GM12872 (cell line): ENCODE measurements around the gene C14orf180.

ENCODE experiments used
- TF ChIP-seq, protein P1 (sequence below): IDR thresholded peaks from 3 replicates; pipeline ENCODE4 v1.5.1; 2011; ENCODE audit warnings: low read depth, mild to moderate bottlenecking, low read length, moderate library complexity; ENCODE audit not compliant: insufficient read depth

The C14orf180 gene

DNA sequence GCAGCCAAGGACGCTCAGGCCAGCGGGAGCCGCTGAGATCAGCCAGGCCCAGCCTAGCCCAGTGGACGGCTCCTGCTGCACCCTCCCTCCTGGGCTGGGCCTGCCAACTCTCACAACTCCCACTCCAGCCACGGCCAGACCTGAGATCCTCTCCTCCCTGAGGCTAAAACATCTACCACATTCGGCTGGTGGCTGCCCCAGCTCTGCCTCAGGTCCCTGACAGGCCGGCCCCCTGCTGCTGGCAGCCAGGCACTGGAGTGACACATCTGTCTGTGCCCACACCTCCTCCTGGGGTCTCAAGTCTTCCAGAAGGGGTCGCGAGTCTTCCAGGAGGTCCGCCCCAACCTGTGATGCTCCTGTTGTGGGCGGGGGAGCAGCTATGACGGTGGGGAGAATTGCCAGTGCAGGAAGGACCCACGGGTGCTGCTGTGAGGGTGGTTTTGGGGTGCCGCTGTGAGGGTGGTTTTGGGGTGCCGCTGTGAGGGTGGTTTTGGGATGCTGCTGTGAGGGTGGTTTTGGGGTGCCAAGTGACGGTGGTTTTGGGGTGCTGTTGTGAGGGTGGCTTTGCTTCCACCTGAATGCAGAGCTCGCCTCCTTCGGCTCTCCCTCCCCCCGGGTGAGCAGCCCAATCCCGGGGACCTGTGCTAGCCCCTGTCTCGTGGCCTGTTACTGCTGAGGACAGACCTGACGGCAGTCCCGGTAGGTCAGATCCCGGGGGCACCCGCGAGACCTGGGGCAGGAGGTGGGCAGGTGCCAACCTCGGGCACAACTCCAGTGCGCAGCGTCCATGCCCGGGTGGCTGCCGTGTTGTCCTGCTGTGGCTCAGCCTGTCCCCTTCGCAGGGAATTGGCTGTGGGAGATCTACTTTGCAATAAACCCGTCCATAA, 27.5 kb upstream of the C14orf180 start:
- TF ChIP-seq, protein P1, sequence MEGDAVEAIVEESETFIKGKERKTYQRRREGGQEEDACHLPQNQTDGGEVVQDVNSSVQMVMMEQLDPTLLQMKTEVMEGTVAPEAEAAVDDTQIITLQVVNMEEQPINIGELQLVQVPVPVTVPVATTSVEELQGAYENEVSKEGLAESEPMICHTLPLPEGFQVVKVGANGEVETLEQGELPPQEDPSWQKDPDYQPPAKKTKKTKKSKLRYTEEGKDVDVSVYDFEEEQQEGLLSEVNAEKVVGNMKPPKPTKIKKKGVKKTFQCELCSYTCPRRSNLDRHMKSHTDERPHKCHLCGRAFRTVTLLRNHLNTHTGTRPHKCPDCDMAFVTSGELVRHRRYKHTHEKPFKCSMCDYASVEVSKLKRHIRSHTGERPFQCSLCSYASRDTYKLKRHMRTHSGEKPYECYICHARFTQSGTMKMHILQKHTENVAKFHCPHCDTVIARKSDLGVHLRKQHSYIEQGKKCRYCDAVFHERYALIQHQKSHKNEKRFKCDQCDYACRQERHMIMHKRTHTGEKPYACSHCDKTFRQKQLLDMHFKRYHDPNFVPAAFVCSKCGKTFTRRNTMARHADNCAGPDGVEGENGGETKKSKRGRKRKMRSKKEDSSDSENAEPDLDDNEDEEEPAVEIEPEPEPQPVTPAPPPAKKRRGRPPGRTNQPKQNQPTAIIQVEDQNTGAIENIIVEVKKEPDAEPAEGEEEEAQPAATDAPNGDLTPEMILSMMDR: no peak

GRCh38 chr14:104552738-104553125, 26.8 kb upstream of the C14orf180 start:
- TF ChIP-seq, protein P1: no peak

- TF ChIP-seq, protein P1: no peak
These were observed 26.1 kb upstream of the C14orf180 start for GRCh38 chr14:104553166-104554087.

DNA sequence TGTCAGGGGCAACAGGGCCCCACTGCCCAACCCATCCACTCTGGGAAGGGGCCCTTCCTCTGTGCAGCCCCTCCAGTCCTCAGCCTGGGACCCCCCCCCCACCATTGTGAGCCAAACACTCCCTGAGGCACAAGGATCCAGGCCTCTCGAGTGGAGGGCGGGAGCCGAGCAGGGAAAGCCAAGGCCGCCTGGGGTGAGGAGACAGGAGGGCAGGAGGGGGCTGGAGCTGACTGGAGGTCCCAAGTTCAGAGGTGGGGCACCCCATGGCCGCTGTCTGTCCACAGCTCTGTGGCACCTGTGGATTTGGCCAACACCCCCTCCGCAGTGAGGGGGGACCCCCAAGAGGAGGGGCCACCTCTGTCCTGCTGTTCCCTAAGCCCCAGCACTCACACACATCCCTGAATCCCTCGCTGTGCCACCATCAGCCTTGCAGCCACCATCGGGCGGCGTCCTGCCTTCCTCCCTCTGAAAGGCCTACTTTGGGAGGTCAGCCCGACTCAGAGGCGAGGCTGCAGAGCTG, 25.4 kb upstream of the C14orf180 start:
- TF ChIP-seq, protein P1: no peak

GRCh38 chr14:104554608-104555429, 24.7 kb upstream of the C14orf180 start:
- TF ChIP-seq, protein P1: no peak

- TF ChIP-seq, protein P1: no peak
These were observed 23.9 kb upstream of the C14orf180 start for GRCh38 chr14:104555430-104556255.
